Liver (tissue), 9 donors: Measurements from ENCODE around the gene NCK2. TPM values are rescaled to one million over a fixed set of nuclear protein-coding genes. Genes with fewer than 3 reads are reported as not detected.
A peak's percentile ranks its signal among the peaks of the same experiment; 100 is the strongest.

Source experiments
- DNase-seq: peaks from one replicate; pipeline ENCODE4 v3.0.0-alpha.2; 2017; ENCODE audit warnings: low spot score
- H3K27ac ChIP-seq, 2 donors: one replicate each; pipeline ENCODE4 v1.7.0; 2013; ENCODE audit warnings: inconsistent platforms in 2 of 2, low read length in 2 of 2, control low read depth in 1 of 2, low read depth in 1 of 2, mild to moderate bottlenecking in 1 of 2
- H3K27me3 ChIP-seq, 4 donors: one replicate each; pipeline versions ENCODE4 v1.6.1 to v1.7.0; 2013; ENCODE audit warnings: low read length in 3 of 4, inconsistent platforms in 1 of 4, mild to moderate bottlenecking in 1 of 4, moderate library complexity in 1 of 4; ENCODE audit not compliant: control insufficient read depth in 4 of 4, insufficient read depth in 4 of 4
- H3K36me3 ChIP-seq, 4 donors: one replicate each; pipeline versions ENCODE4 v1.6.1 to v1.7.0; 2013; ENCODE audit warnings: low read length in 3 of 4, mild to moderate bottlenecking in 3 of 4, low read depth in 1 of 4, moderate library complexity in 1 of 4; ENCODE audit not compliant: control insufficient read depth in 4 of 4, insufficient read depth in 3 of 4
- H3K4me1 ChIP-seq, 4 donors: one replicate each; pipeline versions ENCODE4 v1.6.1 to v1.7.0; 2013; ENCODE audit warnings: low read length in 3 of 4, mild to moderate bottlenecking in 3 of 4, moderate library complexity in 1 of 4; ENCODE audit not compliant: control insufficient read depth in 4 of 4, insufficient read depth in 4 of 4
- H3K4me3 ChIP-seq, 3 donors: one replicate each; pipeline versions ENCODE4 v1.6.1 to v1.7.0; 2013; ENCODE audit warnings: low read length in 3 of 3, control low read depth in 1 of 3, low read depth in 1 of 3, mild to moderate bottlenecking in 1 of 3
- H3K9ac ChIP-seq, 2 donors: one replicate each; pipeline ENCODE4 v1.7.0; 2013; ENCODE audit warnings: low read length in 2 of 2, mild to moderate bottlenecking in 2 of 2, moderate library complexity in 2 of 2, control low read depth in 1 of 2, low read depth in 1 of 2
- H3K9me3 ChIP-seq, 4 donors: one replicate each; pipeline versions ENCODE4 v1.6.1 to v1.7.0; 2013; ENCODE audit warnings: low read length in 3 of 4; ENCODE audit not compliant: control insufficient read depth in 4 of 4
- EGR1 ChIP-seq, 2 donors: IDR thresholded peaks; 2 replicates each; pipeline ENCODE4 v1.6.1; 2016 to 2018; ENCODE audit warnings: antibody characterized with exemption in 2 of 2, low read depth in 2 of 2
- GABPA ChIP-seq, 2 donors: IDR thresholded peaks in 1 of 2; conservative IDR thresholded peaks in 1 of 2; 2 replicates each; pipeline ENCODE4 v1.6.1; 2016; ENCODE audit warnings: antibody characterized with exemption in 2 of 2, mild to moderate bottlenecking in 1 of 2, moderate library complexity in 1 of 2
- HNF4A ChIP-seq, 2 donors: conservative IDR thresholded peaks; 2 replicates each; pipeline ENCODE4 v1.6.1; 2016; ENCODE audit warnings: antibody characterized with exemption in 2 of 2, mild to moderate bottlenecking in 2 of 2
- HNF4G ChIP-seq: IDR thresholded peaks from 2 replicates; pipeline ENCODE4 v1.6.1; 2016; ENCODE audit warnings: antibody characterized with exemption
- JUND ChIP-seq, 2 donors: IDR thresholded peaks; 2 replicates each; pipeline ENCODE4 v1.6.1; 2016; ENCODE audit warnings: antibody characterized with exemption in 2 of 2
- RAD21 ChIP-seq, 2 donors: IDR thresholded peaks; 2 replicates each; pipeline ENCODE4 v1.6.1; 2016; ENCODE audit warnings: antibody characterized with exemption in 2 of 2, mild to moderate bottlenecking in 2 of 2
- RXRA ChIP-seq, 2 donors: IDR thresholded peaks; 2 replicates each; pipeline ENCODE4 v1.6.1; 2017 to 2018; ENCODE audit warnings: antibody characterized with exemption in 2 of 2, mild to moderate bottlenecking in 1 of 2
- SP1 ChIP-seq: IDR thresholded peaks from 2 replicates; pipeline ENCODE4 v1.6.1; 2018; ENCODE audit warnings: antibody characterized with exemption, mild to moderate bottlenecking
- TAF1 ChIP-seq: conservative IDR thresholded peaks from 2 replicates; pipeline ENCODE4 v1.6.1; 2016; ENCODE audit warnings: antibody characterized with exemption, mild to moderate bottlenecking
- YY1 ChIP-seq: IDR thresholded peaks from 2 replicates; pipeline ENCODE4 v1.6.1; 2016; ENCODE audit warnings: antibody characterized with exemption, mild to moderate bottlenecking
- WGBS: extraction: QIAGEN DNeasy Blood & Tissue Kit; methylation state at CpG from one replicate; pipeline ENCODE4 v1.1.7; 2013; 5-methylcytosine and 5-hydroxymethylcytosine counted together
- polyA plus RNA-seq, 2 donors: library from polyadenylated mRNA; stranded (reverse) in 1 of 2; unstranded in 1 of 2; fragments of 200-250 nt in 1 of 2; fragments of >200 nt in 1 of 2; fragmentation: Nextera tagmentation in 1 of 2; extraction: Ambion mirVana in 1 of 2; gene quantifications; one replicate each; pipeline versions ENCODE4 v1.2.1 to v1.2.3, GENCODE V29; 2013 to 2015
- total RNA-seq, 2 donors: library from RNA; depleted of rRNA; stranded (reverse); fragments of >200 nt; gene quantifications; one replicate each; pipeline ENCODE4 v1.2.3, GENCODE V29; 2014
- TF ChIP-seq, protein P1 (sequence below): fragments of 150-350 bp; IDR thresholded peaks from 2 replicates; pipeline ENCODE4 v1.5.1; 2017; ENCODE audit warnings: improper control_type of control experiment, low read depth, low read length; ENCODE audit not compliant: missing input control
- TF ChIP-seq, protein P2 (sequence below): IDR thresholded peaks from 2 replicates; pipeline ENCODE4 v1.6.1; 2016; ENCODE audit warnings: antibody characterized with exemption, mild to moderate bottlenecking
- TF ChIP-seq, protein P3 (sequence below): IDR thresholded peaks from 2 replicates; pipeline ENCODE4 v1.6.1; 2016; ENCODE audit warnings: antibody characterized with exemption
- donor health status: healthy.
- donor health status: healthy.
- donor health status: healthy.
- donor health status: healthy.
- donor health status: healthy.

Gene NCK2
- total and polyA plus RNA-seq, 4 donors, result 3.4 to 15.0 (median 10.7) TPM

DNA sequence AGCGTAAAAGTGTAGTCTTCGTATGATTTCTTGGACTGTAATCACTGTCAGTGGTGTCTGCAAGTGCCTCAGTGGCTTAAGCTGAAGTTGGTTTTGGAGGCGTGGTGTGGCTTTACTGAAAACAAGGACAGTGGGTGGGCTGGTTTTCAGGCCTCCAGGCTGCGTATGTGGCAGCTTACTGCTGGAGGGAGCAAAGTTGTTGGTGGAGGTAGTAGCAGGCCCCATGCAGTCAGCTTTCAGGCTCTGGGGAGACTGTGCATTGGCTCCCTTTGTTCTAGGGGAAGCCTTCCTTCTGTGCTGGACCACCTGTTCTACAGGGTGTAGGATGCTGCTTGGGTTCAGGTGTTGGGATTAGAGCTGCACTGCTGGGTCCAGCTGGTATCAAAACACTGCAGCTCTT lies 91.6 kb downstream of the NCK2 start:
- H3K36me3 ChIP-seq, result no peaks in the 10 kb centered on the region
- no peak overlapping the region for H3K9ac ChIP-seq
- H3K4me3 ChIP-seq, result no peak overlapping the region
- no peaks in the 10 kb centered on the region for H3K27me3 ChIP-seq
- no peak for DNase-seq
- TF ChIP-seq GABPA (IDR thresholded peaks at IDR 0.05 in 1 of 2, conservative IDR thresholded peaks at IDR 0.05 in 1 of 2) (no peak), TAF1 (no peak), RXRA (IDR thresholded peaks at IDR 0.05) (no peak), JUND (IDR thresholded peaks at IDR 0.05) (no peak), RAD21 (IDR thresholded peaks at IDR 0.05) (no peak), EGR1 (IDR thresholded peaks at IDR 0.05; ENCODE audit: low read depth in 2 of 2) (no peak), YY1 (no peak), HNF4G (no peak)
- TF ChIP-seq, protein P1, sequence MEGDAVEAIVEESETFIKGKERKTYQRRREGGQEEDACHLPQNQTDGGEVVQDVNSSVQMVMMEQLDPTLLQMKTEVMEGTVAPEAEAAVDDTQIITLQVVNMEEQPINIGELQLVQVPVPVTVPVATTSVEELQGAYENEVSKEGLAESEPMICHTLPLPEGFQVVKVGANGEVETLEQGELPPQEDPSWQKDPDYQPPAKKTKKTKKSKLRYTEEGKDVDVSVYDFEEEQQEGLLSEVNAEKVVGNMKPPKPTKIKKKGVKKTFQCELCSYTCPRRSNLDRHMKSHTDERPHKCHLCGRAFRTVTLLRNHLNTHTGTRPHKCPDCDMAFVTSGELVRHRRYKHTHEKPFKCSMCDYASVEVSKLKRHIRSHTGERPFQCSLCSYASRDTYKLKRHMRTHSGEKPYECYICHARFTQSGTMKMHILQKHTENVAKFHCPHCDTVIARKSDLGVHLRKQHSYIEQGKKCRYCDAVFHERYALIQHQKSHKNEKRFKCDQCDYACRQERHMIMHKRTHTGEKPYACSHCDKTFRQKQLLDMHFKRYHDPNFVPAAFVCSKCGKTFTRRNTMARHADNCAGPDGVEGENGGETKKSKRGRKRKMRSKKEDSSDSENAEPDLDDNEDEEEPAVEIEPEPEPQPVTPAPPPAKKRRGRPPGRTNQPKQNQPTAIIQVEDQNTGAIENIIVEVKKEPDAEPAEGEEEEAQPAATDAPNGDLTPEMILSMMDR, result no peak
- TF ChIP-seq, protein P2, sequence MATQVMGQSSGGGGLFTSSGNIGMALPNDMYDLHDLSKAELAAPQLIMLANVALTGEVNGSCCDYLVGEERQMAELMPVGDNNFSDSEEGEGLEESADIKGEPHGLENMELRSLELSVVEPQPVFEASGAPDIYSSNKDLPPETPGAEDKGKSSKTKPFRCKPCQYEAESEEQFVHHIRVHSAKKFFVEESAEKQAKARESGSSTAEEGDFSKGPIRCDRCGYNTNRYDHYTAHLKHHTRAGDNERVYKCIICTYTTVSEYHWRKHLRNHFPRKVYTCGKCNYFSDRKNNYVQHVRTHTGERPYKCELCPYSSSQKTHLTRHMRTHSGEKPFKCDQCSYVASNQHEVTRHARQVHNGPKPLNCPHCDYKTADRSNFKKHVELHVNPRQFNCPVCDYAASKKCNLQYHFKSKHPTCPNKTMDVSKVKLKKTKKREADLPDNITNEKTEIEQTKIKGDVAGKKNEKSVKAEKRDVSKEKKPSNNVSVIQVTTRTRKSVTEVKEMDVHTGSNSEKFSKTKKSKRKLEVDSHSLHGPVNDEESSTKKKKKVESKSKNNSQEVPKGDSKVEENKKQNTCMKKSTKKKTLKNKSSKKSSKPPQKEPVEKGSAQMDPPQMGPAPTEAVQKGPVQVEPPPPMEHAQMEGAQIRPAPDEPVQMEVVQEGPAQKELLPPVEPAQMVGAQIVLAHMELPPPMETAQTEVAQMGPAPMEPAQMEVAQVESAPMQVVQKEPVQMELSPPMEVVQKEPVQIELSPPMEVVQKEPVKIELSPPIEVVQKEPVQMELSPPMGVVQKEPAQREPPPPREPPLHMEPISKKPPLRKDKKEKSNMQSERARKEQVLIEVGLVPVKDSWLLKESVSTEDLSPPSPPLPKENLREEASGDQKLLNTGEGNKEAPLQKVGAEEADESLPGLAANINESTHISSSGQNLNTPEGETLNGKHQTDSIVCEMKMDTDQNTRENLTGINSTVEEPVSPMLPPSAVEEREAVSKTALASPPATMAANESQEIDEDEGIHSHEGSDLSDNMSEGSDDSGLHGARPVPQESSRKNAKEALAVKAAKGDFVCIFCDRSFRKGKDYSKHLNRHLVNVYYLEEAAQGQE, result no peak
- H3K4me1 ChIP-seq, result peaks cover 0 to 5% (median 0%) of the 10 kb centered on the region in 4 donors
- no peak overlapping the region for H3K27ac ChIP-seq
- 98% methylated on average over 4 of the region's 4 CpGs for WGBS
- peaks cover 3 to 9% (median 4%) of the 10 kb centered on the region in 4 donors for H3K9me3 ChIP-seq

DNA sequence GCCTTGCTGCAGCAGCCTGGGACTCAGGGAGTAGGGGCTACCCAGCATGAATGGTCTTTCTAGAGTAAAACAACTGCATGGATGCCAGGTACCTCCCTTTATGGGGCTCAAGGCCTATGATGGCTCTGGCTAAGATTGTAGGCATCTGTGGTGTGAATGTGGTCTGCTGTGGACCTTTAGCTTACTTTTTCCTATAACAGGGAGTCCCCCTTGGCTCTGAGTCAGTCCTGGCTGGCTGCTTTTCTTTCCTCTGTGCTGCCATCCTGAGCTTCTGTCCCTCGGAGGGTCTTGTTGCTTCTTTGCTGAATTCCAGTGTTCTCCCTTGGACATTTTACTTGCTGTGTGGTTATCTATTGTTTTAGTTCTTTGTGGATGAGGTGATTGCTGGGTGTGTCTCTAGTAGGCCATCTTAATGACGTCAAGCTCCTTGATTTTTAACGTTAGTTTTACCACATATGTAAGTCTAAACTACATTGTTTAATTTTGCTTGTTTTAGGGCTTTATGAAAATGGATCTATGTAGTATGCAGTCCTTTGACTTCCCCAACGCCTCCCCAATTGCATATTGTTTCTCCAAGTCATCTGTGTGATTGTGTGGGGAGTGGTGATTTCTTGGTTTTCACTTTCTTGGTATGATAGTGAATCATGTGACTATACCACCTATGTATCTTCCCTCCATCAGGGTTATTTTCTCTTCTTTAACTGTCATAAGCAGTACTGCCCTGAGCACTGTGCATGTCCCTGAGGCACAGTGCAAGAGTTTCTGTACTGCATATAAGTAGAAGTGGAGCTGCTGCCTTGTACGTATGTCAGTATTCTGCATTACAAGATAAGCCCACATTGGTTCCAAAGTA lies 92.4 kb downstream of the NCK2 start:
- H3K27me3 ChIP-seq, result no peaks in the 10 kb centered on the region
- no peak overlapping the region for H3K9ac ChIP-seq
- no peak overlapping the region for H3K4me3 ChIP-seq
- no peak overlapping the region for H3K27ac ChIP-seq
- no peaks in the 10 kb centered on the region for H3K36me3 ChIP-seq
- TF ChIP-seq HNF4G, result no peak
- WGBS, result 89% methylated on average over 5 of the region's 5 CpGs
- H3K9me3 ChIP-seq, result peaks cover 3 to 5% (median 4%) of the 10 kb centered on the region in 4 donors
- DNase-seq, result no peak
- H3K4me1 ChIP-seq, result peaks cover 0 to 5% (median 0%) of the 10 kb centered on the region in 4 donors

DNA sequence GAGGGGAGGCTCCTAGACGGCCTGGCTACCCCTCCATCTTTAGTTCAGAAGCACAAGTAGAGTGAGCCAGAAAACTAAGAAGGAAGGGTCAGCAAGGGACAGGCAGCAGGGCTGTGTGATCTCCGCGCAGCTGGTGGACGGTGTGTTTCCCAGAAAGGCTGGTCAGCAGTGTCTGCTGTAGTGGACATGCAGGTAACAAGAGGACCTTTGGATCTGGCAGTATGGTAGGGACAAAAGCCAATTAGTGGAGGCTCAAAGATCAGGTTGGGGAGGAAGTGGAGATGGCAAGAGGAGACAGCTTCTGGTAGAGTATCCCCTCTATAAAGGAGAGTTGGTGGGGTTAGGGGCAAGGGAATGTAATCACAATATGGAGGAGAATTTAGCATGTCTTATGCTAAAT lies 95.1 kb downstream of the NCK2 start:
- TF ChIP-seq EGR1 (IDR thresholded peaks at IDR 0.05; ENCODE audit: low read depth in 2 of 2) (no peak), GABPA (IDR thresholded peaks at IDR 0.05 in 1 of 2, conservative IDR thresholded peaks at IDR 0.05 in 1 of 2) (no peak), JUND (IDR thresholded peaks at IDR 0.05) (no peak), TAF1 (no peak), YY1 (no peak), HNF4A (conservative IDR thresholded peaks at IDR 0.05) (peak; percentile 41 to 74), RAD21 (IDR thresholded peaks at IDR 0.05) (no peak), SP1 (no peak), RXRA (IDR thresholded peaks at IDR 0.05) (peak in 1 of 2 donors; percentile 32)
- TF ChIP-seq, protein P2, result no peak
- TF ChIP-seq, protein P3, sequence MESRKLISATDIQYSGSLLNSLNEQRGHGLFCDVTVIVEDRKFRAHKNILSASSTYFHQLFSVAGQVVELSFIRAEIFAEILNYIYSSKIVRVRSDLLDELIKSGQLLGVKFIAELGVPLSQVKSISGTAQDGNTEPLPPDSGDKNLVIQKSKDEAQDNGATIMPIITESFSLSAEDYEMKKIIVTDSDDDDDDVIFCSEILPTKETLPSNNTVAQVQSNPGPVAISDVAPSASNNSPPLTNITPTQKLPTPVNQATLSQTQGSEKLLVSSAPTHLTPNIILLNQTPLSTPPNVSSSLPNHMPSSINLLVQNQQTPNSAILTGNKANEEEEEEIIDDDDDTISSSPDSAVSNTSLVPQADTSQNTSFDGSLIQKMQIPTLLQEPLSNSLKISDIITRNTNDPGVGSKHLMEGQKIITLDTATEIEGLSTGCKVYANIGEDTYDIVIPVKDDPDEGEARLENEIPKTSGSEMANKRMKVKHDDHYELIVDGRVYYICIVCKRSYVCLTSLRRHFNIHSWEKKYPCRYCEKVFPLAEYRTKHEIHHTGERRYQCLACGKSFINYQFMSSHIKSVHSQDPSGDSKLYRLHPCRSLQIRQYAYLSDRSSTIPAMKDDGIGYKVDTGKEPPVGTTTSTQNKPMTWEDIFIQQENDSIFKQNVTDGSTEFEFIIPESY, result no peak
- Histone ChIP-seq H3K9ac (no peak overlapping the region), H3K27ac (no peak overlapping the region), H3K4me1 (peaks cover 0 to 5% (median 1%) of the 10 kb centered on the region in 4 donors), H3K9me3 (peaks cover 0 to 3% (median under 1%) of the 10 kb centered on the region in 4 donors), H3K4me3 (no peak overlapping the region), H3K36me3 (no peaks in the 10 kb centered on the region), H3K27me3 (no peaks in the 10 kb centered on the region)
- DNase-seq, result no peak
- WGBS, result 65% methylated on average over 4 of the region's 4 CpGs
